ENCODE results near the gene SLC26A5.

The SLC26A5 gene

GRCh38 chr7:103381280-103382031 lies 64.6 kb downstream of the SLC26A5 start:
- Histone ChIP-seq H3K27ac (replicated peaks) (no peak overlapping the region), H3K27me3 (ENCODE audit: insufficient read depth, poor library complexity, severe bottlenecking) (no peaks in the 10 kb centered on the region), H3K4me3 (replicated peaks; ENCODE audit: insufficient read depth, low read length) (no peak overlapping the region)
- TF ChIP-seq SPI1 (IDR thresholded peaks at IDR 0.05; ENCODE audit: borderline replicate concordance, low read depth) (no peak), GABPA (IDR thresholded peaks at IDR 0.05; ENCODE audit: low read depth) (no peak), POLR2AphosphoS5 (IDR thresholded peaks at IDR 0.05; ENCODE audit: low read depth) (no peak), REST (IDR thresholded peaks at IDR 0.05; ENCODE audit: insufficient replicate concordance, low read depth) (no peak), CTCF (IDR thresholded peaks at IDR 0.05; ENCODE audit: insufficient read depth, low read length) (no peak)
- no peak for DNase-seq (ENCODE audit: low read depth in 1 of 2, low spot score in 1 of 2)

GRCh38 chr7:103380395-103381191 lies 65.4 kb downstream of the SLC26A5 start:
- no peak for DNase-seq (ENCODE audit: low read depth in 1 of 2, low spot score in 1 of 2)
- TF ChIP-seq GABPA (IDR thresholded peaks at IDR 0.05; ENCODE audit: low read depth): no peak
- no peak for TF ChIP-seq SPI1 (IDR thresholded peaks at IDR 0.05; ENCODE audit: borderline replicate concordance, low read depth)
- no peak for TF ChIP-seq CTCF (IDR thresholded peaks at IDR 0.05; ENCODE audit: insufficient read depth, low read length)
- no peak for TF ChIP-seq POLR2AphosphoS5 (IDR thresholded peaks at IDR 0.05; ENCODE audit: low read depth)
- TF ChIP-seq REST (IDR thresholded peaks at IDR 0.05; ENCODE audit: insufficient replicate concordance, low read depth): no peak
- H3K27ac ChIP-seq (replicated peaks): no peak overlapping the region
- no peak overlapping the region for H3K4me3 ChIP-seq (replicated peaks; ENCODE audit: insufficient read depth, low read length)
- no peaks in the 10 kb centered on the region for H3K27me3 ChIP-seq (ENCODE audit: insufficient read depth, poor library complexity, severe bottlenecking)

GRCh38 chr7:103379270-103379975 lies 66.6 kb downstream of the SLC26A5 start:
- H3K27ac ChIP-seq (replicated peaks): no peak overlapping the region
- H3K27me3 ChIP-seq (ENCODE audit: insufficient read depth, poor library complexity, severe bottlenecking): no peaks in the 10 kb centered on the region
- TF ChIP-seq SPI1 (IDR thresholded peaks at IDR 0.05; ENCODE audit: borderline replicate concordance, low read depth): no peak
- TF ChIP-seq CTCF (IDR thresholded peaks at IDR 0.05; ENCODE audit: insufficient read depth, low read length): no peak
- no peak for TF ChIP-seq GABPA (IDR thresholded peaks at IDR 0.05; ENCODE audit: low read depth)
- TF ChIP-seq POLR2AphosphoS5 (IDR thresholded peaks at IDR 0.05; ENCODE audit: low read depth): no peak
- no peak for TF ChIP-seq REST (IDR thresholded peaks at IDR 0.05; ENCODE audit: insufficient replicate concordance, low read depth)
- no peak for DNase-seq (ENCODE audit: low read depth in 1 of 2, low spot score in 1 of 2)
- H3K4me3 ChIP-seq (replicated peaks; ENCODE audit: insufficient read depth, low read length): no peak overlapping the region
